Activated CD4-positive, alpha-beta T cell treated with anti-CD3 and anti-CD28 coated beads for 48 hours (primary cell): ENCODE results near the gene ANKRD16.
A peak's percentile ranks its signal among the peaks of the same experiment; 100 is the strongest.
"Not testable (repeated sequence)": the region's sequence is repeated elsewhere in the genome, so short reads cannot be mapped to it uniquely, and the experiment has no call there.

ENCODE experiments used
- DNase-seq: peaks from one replicate; pipeline ENCODE4 v3.0.0-alpha.2; 2020

ANKRD16 gene

DNA sequence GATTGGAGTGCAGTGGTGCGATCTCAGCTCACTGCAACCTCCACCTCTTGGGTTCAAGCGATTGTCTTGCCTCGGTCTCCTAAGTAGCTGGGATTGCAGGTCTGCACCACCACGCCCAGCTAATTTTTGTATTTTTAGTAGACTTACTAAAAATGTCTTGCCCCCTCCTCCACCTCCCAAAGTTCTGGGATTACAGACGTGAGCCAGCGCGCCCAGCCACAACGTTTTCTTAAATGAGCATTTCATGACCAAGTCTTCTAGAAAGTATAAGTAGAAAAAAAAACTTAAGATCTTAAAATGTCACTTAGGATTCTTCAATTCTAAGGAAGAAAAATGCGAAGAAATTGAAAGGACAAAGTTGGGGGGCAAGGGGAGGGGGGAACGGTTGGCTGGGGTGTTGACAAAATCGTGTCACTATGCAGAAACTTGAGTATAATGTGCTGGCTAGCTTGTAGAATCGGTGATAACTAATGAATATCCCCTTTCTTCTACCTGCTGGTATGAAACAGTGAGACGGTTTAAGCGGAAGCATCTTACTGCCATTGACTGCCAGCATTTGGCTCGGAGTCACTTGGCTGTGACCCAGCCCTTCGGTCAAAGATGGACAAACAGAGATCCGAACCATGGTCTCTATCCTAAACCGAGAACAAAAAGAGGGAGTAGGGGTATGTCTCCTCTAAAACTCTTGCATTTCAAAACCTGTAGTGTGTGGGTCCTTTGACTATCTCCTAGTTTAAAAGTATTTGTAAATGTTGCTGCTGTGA lies 13.0 kb upstream of the ANKRD16 start:
- DNase-seq = no peak

GRCh38 chr10:5900247-5900646 lies 10.6 kb upstream of the ANKRD16 start:
- no peak for DNase-seq

DNA sequence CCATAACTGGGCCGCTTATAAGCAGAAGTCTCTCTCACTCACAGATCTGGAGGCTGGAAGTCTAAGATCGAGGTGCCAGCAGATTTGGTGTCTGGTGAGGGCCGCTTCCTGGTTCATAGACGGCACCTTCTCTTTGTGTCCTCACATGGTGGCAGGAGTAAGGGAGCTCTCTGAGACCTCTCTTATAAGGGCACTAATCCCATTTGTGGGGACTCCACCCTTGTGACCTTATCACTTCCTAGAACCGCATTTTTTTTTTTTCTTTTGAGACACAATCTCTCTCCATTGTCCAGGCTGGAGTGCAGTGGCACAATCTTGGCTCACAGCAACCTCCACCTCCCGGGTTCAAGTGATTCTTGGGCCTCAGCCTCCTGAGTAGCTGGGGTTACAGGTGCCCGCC lies 8.5 kb upstream of the ANKRD16 start:
- DNase-seq = no peak

- no peak for DNase-seq
Measured at GRCh38 chr10:5897504-5897903, 7.8 kb upstream of the ANKRD16 start.

GRCh38 chr10:5897053-5897340 lies 7.3 kb upstream of the ANKRD16 start:
- no peak for DNase-seq

GRCh38 chr10:5896208-5897052 lies 6.7 kb upstream of the ANKRD16 start:
- DNase-seq = no peak

GRCh38 chr10:5895804-5896203 lies 6.1 kb upstream of the ANKRD16 start:
- no peak for DNase-seq

DNA sequence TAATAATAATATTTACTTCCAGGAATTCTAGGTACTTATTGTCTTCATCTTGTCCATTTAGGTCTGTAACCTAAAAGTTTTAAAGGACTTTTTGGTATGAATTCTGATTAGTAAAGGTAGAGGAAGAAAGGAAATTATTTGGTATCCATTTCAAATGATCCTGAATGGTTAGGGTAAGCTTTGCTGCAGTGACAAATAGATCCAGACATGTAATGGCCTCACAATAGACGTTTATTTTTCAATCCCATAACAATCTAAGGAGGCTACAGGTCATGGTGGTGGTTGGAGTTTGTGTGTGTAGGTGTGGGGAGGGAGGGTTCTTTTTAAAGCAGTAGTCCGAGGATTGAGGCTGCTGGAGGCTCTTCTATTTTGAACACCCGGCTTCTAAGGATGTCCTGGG lies 5.7 kb upstream of the ANKRD16 start:
- DNase-seq = no peak

DNA sequence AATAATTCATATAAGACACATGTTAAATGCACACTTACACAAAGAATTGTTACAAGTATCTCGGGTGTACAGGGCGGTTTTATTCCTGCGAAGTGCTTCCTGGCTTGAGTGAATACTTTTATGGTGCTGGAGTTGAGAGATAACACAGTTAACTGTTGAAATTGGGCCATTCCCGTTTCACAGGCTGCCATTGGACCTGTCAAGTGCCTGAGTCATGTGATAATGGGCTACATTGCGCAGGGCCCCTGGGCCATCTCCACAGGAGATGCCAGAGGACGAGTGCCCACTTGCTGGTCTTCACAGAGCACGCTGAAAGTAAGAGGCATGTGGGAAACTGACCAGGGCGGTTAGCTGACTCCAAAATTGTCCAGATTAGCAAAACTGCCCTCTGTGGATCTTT lies 5.2 kb upstream of the ANKRD16 start:
- DNase-seq = no peak

GRCh38 chr10:5894403-5894802 lies 4.7 kb upstream of the ANKRD16 start:
- no peak for DNase-seq

GRCh38 chr10:5893321-5893720 lies 3.6 kb upstream of the ANKRD16 start:
- DNase-seq = no peak

DNA sequence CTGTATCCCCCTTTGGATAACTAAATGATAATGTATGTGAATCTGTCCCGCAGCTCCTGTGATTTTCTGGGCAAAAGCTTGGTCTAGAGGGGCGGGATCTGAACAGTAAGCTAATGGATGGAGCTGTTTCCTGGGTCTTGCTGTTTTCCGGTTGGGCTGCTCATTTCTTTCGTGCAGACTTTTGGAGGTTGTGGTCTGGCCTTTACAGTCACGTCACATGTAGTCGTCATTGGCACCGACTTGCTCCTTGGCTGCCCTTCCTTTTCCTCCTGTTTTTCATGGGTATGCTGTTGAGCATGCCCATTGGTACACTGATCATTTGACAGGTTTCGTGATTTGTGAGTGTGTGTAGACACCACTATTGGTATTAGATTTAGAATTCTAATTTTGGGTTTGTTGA lies 2.3 kb upstream of the ANKRD16 start:
- DNase-seq = no peak

DNA sequence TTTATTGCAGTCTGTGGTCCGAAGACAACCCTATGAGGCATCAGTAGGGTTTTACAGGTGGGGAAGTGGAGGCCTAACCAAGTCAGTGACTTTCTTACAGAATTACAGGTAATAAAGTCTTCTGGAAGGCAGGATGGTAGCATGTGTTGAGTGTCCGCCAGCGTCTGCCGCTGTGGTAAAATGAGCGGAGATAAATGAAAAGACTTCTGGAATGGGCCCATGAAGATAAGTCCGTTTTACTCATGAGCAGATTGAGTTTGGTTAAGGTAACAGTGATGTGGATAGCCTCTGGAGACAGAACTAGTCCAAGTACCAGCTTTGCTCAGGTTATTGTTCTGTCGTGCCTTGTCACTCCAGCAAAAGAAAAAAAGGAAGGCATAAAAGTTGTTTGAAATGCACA lies 1.3 kb upstream of the ANKRD16 start:
- no peak for DNase-seq

DNA sequence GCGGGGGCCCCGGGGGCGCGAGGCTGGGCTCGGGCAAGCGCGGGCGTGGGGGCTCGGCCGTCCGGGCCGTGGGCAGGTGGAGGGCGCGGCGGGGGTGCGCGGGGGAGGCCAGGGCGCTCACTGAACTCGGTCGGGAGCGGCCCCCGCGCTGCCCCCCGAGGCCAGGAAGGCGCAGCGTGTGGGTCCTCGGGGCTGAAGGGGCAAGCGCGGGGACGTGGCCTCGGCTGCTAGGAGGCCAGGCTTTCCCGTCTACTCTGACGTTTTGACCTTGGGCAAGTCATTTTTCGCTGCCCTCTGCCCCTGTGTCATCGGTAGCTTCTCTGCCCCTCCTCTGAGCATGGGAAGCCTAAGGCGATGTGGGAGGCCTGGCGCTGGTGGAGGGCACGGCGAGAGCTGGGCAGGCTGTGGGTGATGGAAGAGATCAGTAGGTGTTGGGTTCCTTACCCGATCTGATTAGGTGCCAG lies 791 bp upstream of the ANKRD16 start:
- peak; percentile 50 for DNase-seq

DNA sequence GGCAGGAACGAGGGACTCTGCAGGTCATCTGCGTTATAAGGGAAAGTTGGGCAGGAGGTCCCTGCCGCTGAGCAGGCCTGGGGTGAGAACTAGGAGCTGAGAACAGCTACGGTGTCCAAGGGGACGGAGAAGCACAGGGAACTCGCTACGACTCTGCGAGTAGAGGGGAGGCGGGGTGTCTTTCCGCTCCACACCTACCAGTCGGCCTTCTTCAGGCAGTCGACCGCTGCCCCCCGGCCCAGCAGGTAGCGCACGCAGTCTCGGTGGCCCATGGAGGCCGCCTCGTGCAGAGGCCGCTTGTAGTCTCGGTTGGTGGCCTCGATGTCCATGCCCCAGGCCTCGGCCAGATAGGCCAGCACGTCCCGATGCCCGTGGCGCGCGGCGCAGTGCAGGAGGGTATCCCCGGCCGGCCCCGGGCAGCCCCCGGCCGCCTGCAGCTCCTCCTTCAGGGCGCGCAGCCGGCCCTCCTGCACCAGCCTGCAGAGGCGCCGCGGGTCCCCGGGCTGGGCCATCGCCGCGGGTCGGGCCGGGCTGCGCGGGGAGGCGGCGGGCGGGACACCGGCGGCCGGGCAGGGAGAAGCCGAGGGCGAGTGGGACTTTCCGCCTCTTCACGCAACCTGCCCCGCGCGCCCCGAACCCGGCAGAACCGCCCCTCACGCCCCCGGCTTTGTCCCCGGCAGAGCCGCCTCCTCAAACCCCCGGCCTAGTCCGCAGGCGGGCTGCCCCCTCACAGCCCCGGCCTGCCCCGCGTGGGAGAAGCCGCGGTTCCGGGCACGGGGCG lies 660 bp downstream of the ANKRD16 start:
- peak; percentile 54 for DNase-seq

GRCh38 chr10:5888351-5888750 lies 1.3 kb downstream of the ANKRD16 start:
- DNase-seq = no peak

DNA sequence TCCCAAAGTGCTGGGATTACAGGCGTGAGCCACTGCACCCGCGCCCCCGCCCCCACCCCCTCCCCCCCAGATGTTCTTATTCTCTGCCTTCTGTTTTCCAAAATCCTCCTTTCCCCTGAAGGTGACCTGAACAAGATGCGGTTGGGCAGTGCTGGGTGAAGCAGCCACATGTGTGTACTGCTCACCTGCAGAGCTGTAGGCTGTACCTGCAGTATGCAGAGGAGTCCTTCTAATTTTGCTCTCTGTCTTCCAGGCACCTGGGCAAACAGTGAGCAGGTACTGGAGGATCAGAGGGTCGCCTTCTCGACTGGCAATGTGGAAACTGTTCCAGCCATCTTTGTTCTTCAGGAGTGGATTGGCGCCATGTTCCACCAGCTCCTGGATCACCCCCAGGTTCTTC lies 2.1 kb downstream of the ANKRD16 start:
- no peak for DNase-seq

DNA sequence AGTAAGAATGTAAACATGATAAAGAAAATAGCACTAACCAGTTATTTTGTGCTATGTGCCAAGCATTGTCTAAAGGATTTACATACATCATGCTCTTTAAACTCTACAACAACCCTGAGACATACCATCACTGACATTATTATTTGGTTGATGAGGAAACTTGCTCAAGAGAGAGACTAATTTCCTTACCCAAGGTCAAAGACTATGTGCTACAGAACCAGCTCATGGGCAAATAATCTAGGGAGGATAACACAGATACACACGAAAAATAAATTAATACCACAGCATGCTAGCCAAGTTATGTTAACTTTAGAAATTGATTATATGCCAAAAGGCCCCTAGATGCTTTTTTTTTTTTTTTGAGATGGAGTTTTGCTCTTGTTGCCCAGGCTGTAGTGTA lies 2.7 kb downstream of the ANKRD16 start:
- DNase-seq = no peak

- DNase-seq = no peak
Measured at GRCh38 chr10:5885619-5886018, 4.1 kb downstream of the ANKRD16 start.

- DNase-seq = no peak
Measured at GRCh38 chr10:5882961-5883360, 6.7 kb downstream of the ANKRD16 start.

GRCh38 chr10:5877041-5877440 lies 12.7 kb downstream of the ANKRD16 start:
- not testable (repeated sequence) for DNase-seq

DNA sequence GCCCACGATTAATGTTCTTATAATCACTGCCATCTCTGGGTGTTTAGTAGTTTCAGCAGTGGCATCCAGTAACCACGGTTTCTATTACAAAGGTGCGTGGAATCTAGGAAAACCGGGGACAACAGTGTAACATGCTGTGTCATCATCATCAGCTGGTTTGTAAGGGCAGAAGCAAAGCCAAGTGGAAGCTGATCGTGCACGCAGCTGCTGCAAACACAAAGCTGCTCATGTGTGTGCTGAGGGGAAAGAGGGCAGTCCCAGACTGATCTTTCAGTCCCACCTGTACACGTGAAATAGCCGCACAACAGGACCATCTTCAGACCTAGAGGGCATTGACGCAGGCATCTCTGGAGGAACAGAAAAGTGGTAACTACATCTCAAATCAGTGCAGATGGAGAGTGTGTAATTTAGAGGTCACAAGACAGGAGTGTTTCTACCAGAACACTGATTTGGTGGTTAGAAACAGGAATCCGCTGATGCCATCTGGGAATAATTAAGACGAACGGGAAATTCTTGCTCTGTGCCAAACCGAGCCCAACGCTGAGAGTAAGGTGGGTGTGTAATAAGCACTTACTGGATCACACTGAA lies 13.4 kb downstream of the ANKRD16 start:
- DNase-seq = no peak

- DNase-seq = peak; percentile 78
Measured at GRCh38 chr10:5873515-5873995, 16.1 kb downstream of the ANKRD16 start.
